ENCODE measurements around the gene USP48.
"Not testable (repeated sequence)": the region's sequence is repeated elsewhere in the genome, so short reads cannot be mapped to it uniquely, and the experiment has no call there.

USP48 gene

GRCh38 chr1:21696931-21697330 lies 86.0 kb downstream of the USP48 start:
- no peak for DNase-seq

GRCh38 chr1:21693732-21694131 lies 89.2 kb downstream of the USP48 start:
- no peak for DNase-seq

- DNase-seq: no peak
Observed at GRCh38 chr1:21691739-21692138, 91.2 kb downstream of the USP48 start.

GRCh38 chr1:21689661-21690372 lies 93.1 kb downstream of the USP48 start:
- DNase-seq: no peak

- no peak for DNase-seq
Observed at GRCh38 chr1:21687081-21687529, 95.8 kb downstream of the USP48 start.

GRCh38 chr1:21685946-21686678 lies 96.8 kb downstream of the USP48 start:
- peak in 2 of 4 experiments; percentile 20 to 27 for DNase-seq

GRCh38 chr1:21681426-21681825 lies 101.5 kb downstream of the USP48 start:
- DNase-seq: no peak

- no peak for DNase-seq
Observed at GRCh38 chr1:21680918-21681317, 102.0 kb downstream of the USP48 start.

GRCh38 chr1:21680381-21680780 lies 102.6 kb downstream of the USP48 start:
- DNase-seq: no peak

- DNase-seq: no peak
Observed at GRCh38 chr1:21677168-21677567, 105.8 kb downstream of the USP48 start.

- no peak for DNase-seq
Observed at GRCh38 chr1:21674957-21675356, 108.0 kb downstream of the USP48 start.

- not testable (repeated sequence) for DNase-seq
Observed at GRCh38 chr1:21673853-21674252, 109.1 kb downstream of the USP48 start.

- DNase-seq: peak; percentile 75 to 88 (median 84)
Observed at GRCh38 chr1:21673277-21673780, 109.6 kb downstream of the USP48 start.

GRCh38 chr1:21672478-21673276 lies 110.3 kb downstream of the USP48 start:
- no peak for DNase-seq

GRCh38 chr1:21671915-21672314 lies 111.0 kb downstream of the USP48 start:
- DNase-seq: no peak

GRCh38 chr1:21670956-21671902 lies 111.7 kb downstream of the USP48 start:
- no peak for DNase-seq

GRCh38 chr1:21670059-21670881 lies 112.7 kb downstream of the USP48 start:
- DNase-seq: no peak

GRCh38 chr1:21669258-21670058 lies 113.5 kb downstream of the USP48 start, which contains the start of gene RAP1GAP:
Gene RAP1GAP, minus strand, starts transcription at chr1:21669357. Its CDS starts 49,325 bp downstream, at chr1:21620032.
- peak in 3 of 4 experiments; percentile 19 to 57 (median 39) for DNase-seq

- DNase-seq: no peak
Observed at GRCh38 chr1:21668951-21669257, 114.0 kb downstream of the USP48 start.

All from suppressor macrophage (primary cell).